OCI-LY1 (cell line): Measurements from ENCODE around the gene KIRREL2.

Experiments
- H2AFZ ChIP-seq: fragments of 200-600 bp; sonication (generic), shearing (Covaris generic); 2 replicates; pipeline ENCODE4 v1.6.0; 2014; ENCODE audit warnings: antibody characterized with exemption, mild to moderate bottlenecking, low read length
- H3F3A ChIP-seq: fragments of 200-600 bp; sonication (generic), shearing (Covaris generic); 2 replicates; pipeline ENCODE4 v1.6.0; 2014; ENCODE audit warnings: mild to moderate bottlenecking, antibody characterized with exemption, low read length, moderate library complexity; ENCODE audit not compliant: insufficient read depth
- H3K27ac ChIP-seq: fragments of 200-600 bp; sonication (generic); 2 replicates; pipeline ENCODE4 v1.5.1; 2014; ENCODE audit warnings: low read length, mixed run types, mild to moderate bottlenecking, low read depth; ENCODE audit not compliant: poor library complexity, severe bottlenecking
- H3K27me3 ChIP-seq: fragments of 200-600 bp; sonication (generic); 2 replicates; pipeline ENCODE4 v1.6.0; 2014; ENCODE audit warnings: antibody characterized with exemption, mild to moderate bottlenecking, low read length, moderate library complexity; ENCODE audit not compliant: insufficient read depth
- H3K36me3 ChIP-seq: fragments of 200-600 bp; sonication (generic); 2 replicates; pipeline ENCODE4 v1.6.1; 2014; ENCODE audit warnings: mild to moderate bottlenecking, antibody characterized with exemption, low read length, moderate library complexity, mixed read lengths; ENCODE audit not compliant: insufficient read depth
- H3K4me1 ChIP-seq: fragments of 200-600 bp; sonication (generic); 2 replicates; pipeline ENCODE4 v1.5.1; 2014; ENCODE audit warnings: mild to moderate bottlenecking, low read length, moderate library complexity; ENCODE audit not compliant: insufficient read depth, severe bottlenecking
- H3K4me2 ChIP-seq: fragments of 200-600 bp; sonication (generic), shearing (Covaris generic); 2 replicates; pipeline ENCODE4 v1.6.1; 2014; ENCODE audit warnings: low read length
- H3K4me3 ChIP-seq: fragments of 200-600 bp; sonication (generic); 2 replicates; pipeline ENCODE4 v1.5.1; 2014; ENCODE audit warnings: low read length, low read depth, mild to moderate bottlenecking, mixed read lengths; ENCODE audit not compliant: poor library complexity, severe bottlenecking
- H3K79me2 ChIP-seq: fragments of 200-600 bp; shearing (Covaris generic); 2 replicates; pipeline ENCODE4 v1.6.1; 2016; ENCODE audit warnings: mixed run types, low read length, mixed read lengths; ENCODE audit not compliant: insufficient read depth
- H3K9ac ChIP-seq: fragments of 200-600 bp; sonication (generic), shearing (Covaris generic); 2 replicates; pipeline ENCODE4 v1.6.1; 2014; ENCODE audit warnings: mild to moderate bottlenecking, low read length, mixed read lengths
- H3K9me2 ChIP-seq: fragments of 200-600 bp; sonication (generic), shearing (Covaris generic); 2 replicates; pipeline ENCODE4 v1.6.1; 2014; ENCODE audit warnings: low read depth, mild to moderate bottlenecking, low read length, mixed read lengths
- H3K9me3 ChIP-seq: fragments of 200-600 bp; shearing (Covaris generic); 2 replicates; pipeline ENCODE4 v1.6.1; 2014; ENCODE audit warnings: low read length, mixed read lengths
- H4K20me1 ChIP-seq: fragments of 200-600 bp; sonication (generic), shearing (Covaris generic); 2 replicates; pipeline ENCODE4 v1.6.0; 2016; ENCODE audit warnings: mild to moderate bottlenecking, low read length; ENCODE audit not compliant: insufficient read depth
- EZH2 ChIP-seq: fragments of 200-600 bp; sonication (generic), shearing (Covaris generic); IDR thresholded peaks from 2 replicates; pipeline ENCODE4 v1.8.0; 2017; ENCODE audit warnings: borderline replicate concordance, mixed run types, mild to moderate bottlenecking, antibody characterized with exemption, low read length, moderate library complexity, mixed read lengths
- TF ChIP-seq, protein P1 (sequence below): fragments of 200-600 bp; sonication (generic), shearing (Covaris generic); IDR thresholded peaks from 2 replicates; pipeline ENCODE4 v1.5.1; 2017; ENCODE audit warnings: mild to moderate bottlenecking, antibody characterized with exemption, low read length, moderate library complexity, mixed read lengths

KIRREL2 gene

DNA sequence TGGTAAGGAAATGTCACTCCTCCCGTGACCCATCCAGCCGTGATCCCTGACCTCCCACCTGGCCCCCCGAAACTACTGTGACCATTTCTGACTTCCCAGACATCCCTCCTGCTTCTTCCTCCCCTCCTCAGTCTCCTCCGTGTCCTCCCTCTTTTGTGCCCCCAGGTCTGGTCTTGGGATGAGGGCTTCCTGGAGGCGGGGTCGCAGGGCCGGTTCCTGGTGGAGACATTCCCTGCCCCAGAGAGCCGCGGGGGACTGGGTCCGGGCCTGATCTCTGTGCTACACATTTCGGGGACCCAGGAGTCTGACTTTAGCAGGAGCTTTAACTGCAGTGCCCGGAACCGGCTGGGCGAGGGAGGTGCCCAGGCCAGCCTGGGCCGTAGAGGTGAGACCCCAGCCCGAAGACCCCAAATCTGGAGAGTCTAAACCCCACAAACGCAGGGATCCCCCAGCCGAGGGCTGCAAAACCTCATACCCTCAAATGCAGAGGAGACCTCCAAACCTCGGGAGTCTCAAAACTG, 5.0 kb downstream of the KIRREL2 start:
- Histone ChIP-seq H4K20me1 (no peaks in the 10 kb centered on the region), H3F3A (no peaks in the 10 kb centered on the region), H3K4me1 (peaks cover 7% of the 10 kb centered on the region), H3K36me3 (no peaks in the 10 kb centered on the region), H3K4me3 (no peak overlapping the region), H3K9ac (no peak overlapping the region), H3K9me2 (no peaks in the 10 kb centered on the region), H3K4me2 (no peak overlapping the region), H3K9me3 (no peaks in the 10 kb centered on the region), H2AFZ (no peak overlapping the region), H3K27ac (no peak overlapping the region), H3K27me3 (no peaks in the 10 kb centered on the region; the same call in 1 of the 2 replicates), H3K79me2 (no peaks in the 10 kb centered on the region)
- no peak for TF ChIP-seq EZH2
- TF ChIP-seq, protein P1, sequence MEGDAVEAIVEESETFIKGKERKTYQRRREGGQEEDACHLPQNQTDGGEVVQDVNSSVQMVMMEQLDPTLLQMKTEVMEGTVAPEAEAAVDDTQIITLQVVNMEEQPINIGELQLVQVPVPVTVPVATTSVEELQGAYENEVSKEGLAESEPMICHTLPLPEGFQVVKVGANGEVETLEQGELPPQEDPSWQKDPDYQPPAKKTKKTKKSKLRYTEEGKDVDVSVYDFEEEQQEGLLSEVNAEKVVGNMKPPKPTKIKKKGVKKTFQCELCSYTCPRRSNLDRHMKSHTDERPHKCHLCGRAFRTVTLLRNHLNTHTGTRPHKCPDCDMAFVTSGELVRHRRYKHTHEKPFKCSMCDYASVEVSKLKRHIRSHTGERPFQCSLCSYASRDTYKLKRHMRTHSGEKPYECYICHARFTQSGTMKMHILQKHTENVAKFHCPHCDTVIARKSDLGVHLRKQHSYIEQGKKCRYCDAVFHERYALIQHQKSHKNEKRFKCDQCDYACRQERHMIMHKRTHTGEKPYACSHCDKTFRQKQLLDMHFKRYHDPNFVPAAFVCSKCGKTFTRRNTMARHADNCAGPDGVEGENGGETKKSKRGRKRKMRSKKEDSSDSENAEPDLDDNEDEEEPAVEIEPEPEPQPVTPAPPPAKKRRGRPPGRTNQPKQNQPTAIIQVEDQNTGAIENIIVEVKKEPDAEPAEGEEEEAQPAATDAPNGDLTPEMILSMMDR = no peak

DNA sequence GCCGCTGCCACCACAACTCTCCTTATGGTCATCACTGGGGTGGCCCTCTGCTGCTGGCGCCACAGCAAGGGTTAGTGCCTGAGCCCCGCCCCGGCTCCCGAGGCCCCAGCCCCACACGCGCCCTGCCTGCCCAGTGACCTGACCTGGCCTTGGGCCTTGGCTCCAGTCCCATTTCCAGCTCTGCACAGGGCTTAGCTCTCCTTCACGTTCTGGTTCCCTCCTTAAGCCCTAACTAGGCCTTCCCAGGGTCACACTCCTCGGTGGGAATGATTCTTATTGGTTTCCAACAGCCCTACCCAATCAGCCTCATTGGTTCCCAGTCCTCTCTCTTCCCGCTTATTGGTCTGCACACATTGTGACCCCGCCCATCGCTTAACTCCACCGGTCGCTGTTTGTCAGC, 5.8 kb downstream of the KIRREL2 start:
- TF ChIP-seq, protein P1 = no peak
- TF ChIP-seq EZH2 = no peak
- no peaks in the 10 kb centered on the region for H4K20me1 ChIP-seq
- no peak overlapping the region for H3K27ac ChIP-seq
- H3K79me2 ChIP-seq = no peaks in the 10 kb centered on the region
- H3F3A ChIP-seq = no peaks in the 10 kb centered on the region
- no peak overlapping the region for H3K4me2 ChIP-seq
- peaks cover under 1% of the 10 kb centered on the region; the same call in 1 of the 2 replicates for H3K27me3 ChIP-seq
- H3K9me3 ChIP-seq = no peaks in the 10 kb centered on the region
- no peaks in the 10 kb centered on the region for H3K9me2 ChIP-seq
- no peak overlapping the region for H3K4me3 ChIP-seq
- no peaks in the 10 kb centered on the region for H3K4me1 ChIP-seq
- H3K9ac ChIP-seq = no peak overlapping the region
- H2AFZ ChIP-seq = no peak overlapping the region
- H3K36me3 ChIP-seq = no peaks in the 10 kb centered on the region

DNA sequence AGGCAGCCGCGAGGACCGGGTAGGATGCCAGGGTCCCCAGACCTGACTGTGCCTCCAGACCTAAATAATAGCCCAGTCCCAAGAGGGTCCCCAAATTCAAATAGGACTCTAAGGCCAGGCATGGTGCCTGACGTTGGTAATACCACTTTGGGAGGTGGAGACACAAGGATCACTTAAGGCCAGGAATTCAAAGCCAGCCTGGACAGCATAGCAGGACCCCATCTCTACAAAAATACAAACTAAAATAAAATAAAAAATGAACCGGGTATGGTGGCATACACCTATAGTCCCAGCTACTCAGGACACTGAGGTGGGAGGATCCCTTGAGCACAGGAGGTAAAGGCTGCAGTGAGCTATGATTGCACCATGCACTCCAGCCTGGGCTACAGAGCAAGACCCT, 6.3 kb downstream of the KIRREL2 start:
- H3K9me2 ChIP-seq = no peaks in the 10 kb centered on the region
- no peaks in the 10 kb centered on the region for H3K4me1 ChIP-seq
- no peak overlapping the region for H3K4me2 ChIP-seq
- H3K27ac ChIP-seq = no peak overlapping the region
- H3K4me3 ChIP-seq = no peak overlapping the region
- TF ChIP-seq EZH2 = no peak
- TF ChIP-seq, protein P1 = no peak
- no peaks in the 10 kb centered on the region for H3K79me2 ChIP-seq
- no peaks in the 10 kb centered on the region for H3F3A ChIP-seq
- no peaks in the 10 kb centered on the region for H3K9me3 ChIP-seq
- H2AFZ ChIP-seq = no peak overlapping the region
- H3K36me3 ChIP-seq = no peaks in the 10 kb centered on the region
- peaks cover 4% of the 10 kb centered on the region; the same call in 1 of the 2 replicates for H3K27me3 ChIP-seq
- no peaks in the 10 kb centered on the region for H4K20me1 ChIP-seq
- no peak overlapping the region for H3K9ac ChIP-seq
